ENCODE results near the gene ZNF618.

ZNF618 gene

GRCh38 chr9:113911850-113912557 lies 35.9 kb downstream of the ZNF618 start:
- DNase-seq (ENCODE audit: low spot score) = no peak

GRCh38 chr9:113912816-113913215 lies 36.7 kb downstream of the ZNF618 start:
- DNase-seq (ENCODE audit: low spot score) = no peak

GRCh38 chr9:113913426-113914195 lies 37.5 kb downstream of the ZNF618 start:
- no peak for DNase-seq (ENCODE audit: low spot score)

GRCh38 chr9:113914517-113914916 lies 38.4 kb downstream of the ZNF618 start:
- DNase-seq (ENCODE audit: low spot score) = no peak

DNA sequence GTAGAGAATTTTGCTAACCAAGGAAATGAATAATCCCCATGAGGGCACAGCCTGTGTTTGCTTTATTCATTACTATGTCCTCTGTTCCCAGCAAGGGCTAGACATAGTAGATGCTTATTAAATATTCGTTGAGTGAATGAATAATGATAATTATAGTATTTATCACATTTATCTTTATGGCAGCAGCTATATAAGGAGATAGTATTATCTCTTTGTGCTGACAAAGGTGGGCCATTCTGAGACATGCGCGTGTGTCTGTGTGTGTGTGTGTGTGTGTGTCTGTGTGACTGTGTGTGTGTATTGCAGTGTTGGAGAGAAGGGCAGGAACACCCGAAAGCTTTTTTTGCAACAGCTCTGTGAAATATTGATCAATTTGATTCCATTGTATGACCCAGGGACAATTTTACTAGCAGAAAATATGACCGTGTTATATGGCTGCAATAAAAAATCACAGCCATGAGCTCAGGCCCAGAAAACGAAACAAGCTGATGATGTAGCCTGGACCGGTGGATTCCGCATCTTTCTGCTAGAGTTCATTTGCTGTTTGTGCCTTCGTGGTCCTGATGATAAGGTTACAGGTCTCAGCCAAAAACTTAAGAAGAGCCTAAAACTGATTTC lies 39.8 kb downstream of the ZNF618 start:
- DNase-seq (ENCODE audit: low spot score) = no peak

- DNase-seq (ENCODE audit: low spot score) = no peak
Observed at GRCh38 chr9:113916931-113917330, 40.8 kb downstream of the ZNF618 start.

DNA sequence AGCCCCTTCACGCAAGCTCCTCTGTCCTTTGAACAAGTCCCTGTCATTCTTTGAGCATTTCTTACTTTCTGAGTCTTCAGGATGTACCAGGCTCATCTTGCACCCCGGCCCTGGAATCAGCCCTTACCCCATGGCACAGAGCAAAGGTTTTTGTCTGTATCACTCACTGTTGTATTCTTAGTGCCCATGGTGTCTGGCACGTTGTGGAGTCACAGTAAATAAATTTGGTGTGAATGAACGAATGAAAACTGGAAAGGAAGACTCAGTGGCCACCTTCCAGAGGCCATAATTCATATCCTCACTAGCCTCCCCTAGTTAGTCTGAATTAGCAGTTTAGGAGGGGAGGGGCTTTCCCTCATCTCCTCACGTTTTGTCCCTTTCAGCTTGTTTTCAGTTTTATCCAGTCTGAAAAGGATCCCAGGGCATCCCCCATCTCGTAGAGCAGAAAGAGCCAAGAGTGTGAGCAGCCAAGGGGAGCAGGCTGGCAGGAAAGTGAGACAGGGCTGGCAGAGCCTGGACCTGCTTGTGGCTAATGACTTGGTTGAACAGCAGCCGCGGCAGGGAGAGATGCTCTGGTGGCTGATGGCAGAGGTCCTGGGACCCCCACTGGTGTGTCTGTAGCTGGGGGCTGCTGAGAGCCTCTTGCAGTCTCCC lies 42.7 kb downstream of the ZNF618 start:
- DNase-seq (ENCODE audit: low spot score) = no peak

DNA sequence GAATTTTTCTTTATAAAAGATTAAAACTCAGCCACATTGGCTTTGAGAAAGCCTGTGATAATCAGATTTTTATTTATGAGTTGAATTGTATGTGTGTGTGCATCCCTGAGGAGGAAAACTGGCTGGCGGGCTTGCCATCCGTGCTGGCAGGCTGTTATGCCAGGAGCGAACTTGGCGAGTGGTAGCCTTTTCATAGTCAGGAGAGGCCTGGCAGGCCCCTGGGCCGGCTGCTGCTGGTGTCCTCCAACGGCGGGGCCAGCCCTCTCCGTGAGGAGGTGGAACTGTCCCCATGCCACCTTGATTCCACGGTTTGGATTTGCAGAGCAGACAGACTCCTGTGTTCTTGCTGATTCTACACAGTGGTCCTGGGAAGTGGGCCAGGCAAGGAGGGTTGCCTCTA lies 43.3 kb downstream of the ZNF618 start:
- no peak for DNase-seq (ENCODE audit: low spot score)

DNA sequence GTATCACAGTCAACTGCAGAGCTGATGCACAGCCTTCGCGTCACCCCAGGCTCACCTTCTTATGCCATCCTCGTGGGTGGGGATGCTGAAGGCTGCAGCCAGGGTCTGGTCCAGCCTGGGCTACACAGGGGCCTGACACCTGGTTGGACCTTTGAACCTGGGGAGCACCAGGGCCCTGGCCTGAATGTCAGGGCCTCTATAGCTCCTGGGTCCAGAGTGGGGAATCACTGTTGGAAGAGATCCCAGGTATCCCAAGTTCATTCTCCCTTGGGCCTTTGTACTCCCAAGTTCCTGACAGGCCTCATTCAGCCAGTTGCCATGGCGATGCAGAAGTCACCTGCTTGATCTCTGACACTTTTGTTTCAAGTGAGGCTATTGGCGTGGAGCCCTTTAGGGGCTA lies 43.8 kb downstream of the ZNF618 start:
- DNase-seq (ENCODE audit: low spot score) = no peak

GRCh38 chr9:113920872-113921271 lies 44.8 kb downstream of the ZNF618 start:
- DNase-seq (ENCODE audit: low spot score) = no peak

DNA sequence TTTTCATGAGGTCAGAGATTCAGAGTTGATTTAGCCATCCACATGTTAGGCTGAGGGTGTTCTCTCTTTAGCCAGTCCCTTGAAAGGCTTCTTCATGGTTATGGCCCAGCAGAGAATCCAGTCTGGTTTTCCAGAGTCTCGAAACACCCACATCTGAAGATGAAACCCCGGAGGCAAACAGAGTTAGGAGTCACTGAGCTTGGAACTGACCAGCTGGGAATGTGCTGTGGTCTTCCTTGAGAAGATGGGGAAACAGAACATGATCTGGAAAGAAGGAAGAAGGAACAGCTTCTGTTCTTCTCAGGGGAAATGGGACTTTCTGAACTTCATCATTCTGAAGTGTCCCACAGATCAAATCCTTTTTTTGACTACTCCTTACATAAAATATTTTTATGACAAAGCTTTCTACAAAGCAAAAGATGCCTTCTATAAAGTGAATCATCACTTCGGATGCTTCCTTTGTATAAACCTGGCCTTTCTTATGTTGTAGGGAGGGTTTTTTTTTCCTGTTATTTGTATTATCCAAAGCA lies 45.4 kb downstream of the ZNF618 start:
- DNase-seq (ENCODE audit: low spot score) = no peak

- no peak for DNase-seq (ENCODE audit: low spot score)
Observed at GRCh38 chr9:113922160-113922559, 46.1 kb downstream of the ZNF618 start.

DNA sequence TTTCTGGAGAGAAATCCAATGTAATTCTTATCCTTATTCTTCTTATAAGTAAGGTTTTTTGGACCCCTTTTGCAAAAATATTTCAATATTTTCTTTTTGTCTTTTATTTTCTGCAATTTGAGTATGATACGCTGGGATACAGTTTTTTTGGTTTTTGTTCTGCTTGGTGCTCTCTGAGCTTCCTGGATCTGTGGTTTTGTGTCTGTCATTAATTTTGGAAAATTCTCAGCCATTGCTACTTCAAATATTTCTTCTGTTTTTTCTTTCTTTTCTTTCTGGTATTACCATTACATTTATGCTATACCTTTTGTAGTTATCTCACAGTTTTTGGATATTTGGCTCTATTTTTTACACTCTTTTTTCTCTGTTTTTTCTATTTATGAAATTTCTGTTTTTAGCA lies 50.1 kb downstream of the ZNF618 start:
- no peak for DNase-seq (ENCODE audit: low spot score)

- DNase-seq (ENCODE audit: low spot score) = no peak
Observed at GRCh38 chr9:113927277-113927676, 51.2 kb downstream of the ZNF618 start.

- no peak for DNase-seq (ENCODE audit: low spot score)
Observed at GRCh38 chr9:113928269-113928668, 52.2 kb downstream of the ZNF618 start.

- no peak for DNase-seq (ENCODE audit: low spot score)
Observed at GRCh38 chr9:113929634-113930389, 53.7 kb downstream of the ZNF618 start.

- no peak for DNase-seq (ENCODE audit: low spot score)
Observed at GRCh38 chr9:113930390-113930783, 54.3 kb downstream of the ZNF618 start.

- no peak for DNase-seq (ENCODE audit: low spot score)
Observed at GRCh38 chr9:113931140-113931539, 55.0 kb downstream of the ZNF618 start.

GRCh38 chr9:113931777-113932176 lies 55.7 kb downstream of the ZNF618 start:
- DNase-seq (ENCODE audit: low spot score) = no peak

GRCh38 chr9:113932906-113933584 lies 56.9 kb downstream of the ZNF618 start:
- DNase-seq (ENCODE audit: low spot score) = no peak

- no peak for DNase-seq (ENCODE audit: low spot score)
Observed at GRCh38 chr9:113933671-113934070, 57.6 kb downstream of the ZNF618 start.
